H1 (cell line): Measurements from ENCODE around the gene GABBR1. TPM values are rescaled to one million over a fixed set of nuclear protein-coding genes. Genes with fewer than 3 reads are reported as not detected.

Experiments used
- CTCF ChIA-PET: fragments of 300-600 bp; sonication (Branson Sonifier 250); formaldehyde crosslinking; loops from one replicate; lab custom pipeline; 2021; ENCODE audit not compliant: partially characterized antibody; lab: Charles Lee
- POLR2A ChIA-PET: fragments of 300-600 bp; sonication (Branson Sonifier 250); formaldehyde crosslinking; loops from one replicate; lab custom pipeline; 2021; ENCODE audit warnings: inconsistent platforms; ENCODE audit not compliant: partially characterized antibody; lab: Charles Lee
- DNase-seq, 2 experiments: peaks; one replicate each; pipeline versions ENCODE4 v3.0.0 to v3.0.0-alpha.2; 2010 to 2022; ENCODE audit warnings: low spot score in 2 of 2, low read depth in 1 of 2, mixed read lengths in 1 of 2
- FAIRE-seq: peaks from 2 replicates; lab custom pipeline; 2011; peaks lifted over from hg19 to GRCh38; lab: Jason Lieb, UNC
- H2AFZ ChIP-seq: 2 replicates; pipeline ENCODE4 v1.8.1; 2012; ENCODE audit warnings: low read length, inconsistent platforms
- H2AK5ac ChIP-seq: 2 replicates; pipeline ENCODE4 v1.6.1; 2013; ENCODE audit warnings: low read depth, low read length
- H2BK120ac ChIP-seq: replicated peaks from 2 replicates; pipeline ENCODE3; 2013; ENCODE audit warnings: low read depth, low read length, inconsistent platforms
- H2BK12ac ChIP-seq: 2 replicates; pipeline ENCODE4 v1.6.1; 2013; ENCODE audit warnings: low read depth, low read length
- H2BK15ac ChIP-seq: 2 replicates; pipeline ENCODE4 v1.6.1; 2013; ENCODE audit warnings: low read length
- H2BK20ac ChIP-seq: 2 replicates; pipeline ENCODE4 v1.6.1; 2013; ENCODE audit warnings: low read length
- H2BK5ac ChIP-seq: 2 replicates; pipeline ENCODE4 v1.6.1; 2013; ENCODE audit warnings: low read depth, low read length
- H3K14ac ChIP-seq: 2 replicates; pipeline ENCODE4 v1.6.1; 2013; ENCODE audit warnings: inconsistent platforms; ENCODE audit not compliant: insufficient read length
- H3K18ac ChIP-seq: 2 replicates; pipeline ENCODE4 v1.6.1; 2013; ENCODE audit warnings: low read length; ENCODE audit errors: extremely low read depth
- H3K23ac ChIP-seq: 2 replicates; pipeline ENCODE4 v1.6.1; 2013; ENCODE audit warnings: inconsistent platforms; ENCODE audit not compliant: insufficient read length
- H3K23me2 ChIP-seq: 2 replicates; pipeline ENCODE4 v1.6.1; 2013; ENCODE audit warnings: low read depth, low read length
- H3K27ac ChIP-seq: 2 replicates; pipeline ENCODE4 v1.6.1; 2011; ENCODE audit warnings: low read depth, low read length, inconsistent platforms
- H3K27me3 ChIP-seq, 4 experiments: replicated peaks in 1 of 4; 1 replicate in 1 of 4; 2 replicates in 3 of 4; pipeline versions ENCODE4 v1.6.1 to v1.8.1; 2011 to 2013; ENCODE audit warnings: low read length in 3 of 4, mild to moderate bottlenecking in 3 of 4, inconsistent platforms in 2 of 4, mixed read lengths in 2 of 4, moderate library complexity in 1 of 4; ENCODE audit not compliant: control insufficient read depth in 3 of 4, insufficient read depth in 3 of 4; ENCODE audit errors: extremely low read depth in 1 of 4
- H3K36me3 ChIP-seq, 4 experiments: 2 replicates each; pipeline versions ENCODE4 v1.6.1 to v1.8.1; 2011 to 2013; ENCODE audit warnings: mild to moderate bottlenecking in 4 of 4, low read length in 3 of 4, moderate library complexity in 2 of 4, control low read depth in 1 of 4, inconsistent platforms in 1 of 4; ENCODE audit not compliant: insufficient read depth in 4 of 4, control insufficient read depth in 2 of 4
- H3K4ac ChIP-seq: replicated peaks from 2 replicates; pipeline ENCODE3; 2013; ENCODE audit warnings: low read length, low read depth, mixed read lengths, inconsistent platforms; ENCODE audit not compliant: insufficient read length
- H3K4me1 ChIP-seq, 4 experiments: replicated peaks in 1 of 4; 1 replicate in 1 of 4; 2 replicates in 3 of 4; pipeline versions ENCODE4 v1.6.1 to v1.8.1; 2011 to 2013; ENCODE audit warnings: low read length in 3 of 4, inconsistent platforms in 2 of 4, mixed read lengths in 1 of 4; ENCODE audit not compliant: insufficient read depth in 4 of 4, control insufficient read depth in 3 of 4
- H3K4me2 ChIP-seq, 2 experiments: 2 replicates each; pipeline versions ENCODE4 v1.6.1 to v1.8.1; 2011 to 2013; ENCODE audit warnings: low read depth in 2 of 2, low read length in 2 of 2, control low read depth in 1 of 2, inconsistent platforms in 1 of 2, mild to moderate bottlenecking in 1 of 2; ENCODE audit not compliant: insufficient read depth in 1 of 2
- H3K4me3 ChIP-seq, 4 experiments: fragments of 200-600, 300-600 bp in 1 of 4; sonication (generic), shearing (Covaris generic), sonication (Bioruptor Twin) in 1 of 4; 2 replicates each; pipeline versions ENCODE4 v1.5.1 to v1.8.1; 2011 to 2016; ENCODE audit warnings: low read length in 4 of 4, low read depth in 3 of 4, control low read depth in 2 of 4, inconsistent platforms in 2 of 4, mild to moderate bottlenecking in 2 of 4, mixed read lengths in 1 of 4, moderate library complexity in 1 of 4; ENCODE audit not compliant: insufficient read depth in 2 of 4; ENCODE audit errors: extremely low read depth in 1 of 4
- H3K56ac ChIP-seq: replicated peaks from 2 replicates; pipeline ENCODE3; 2013; ENCODE audit warnings: low read depth, mild to moderate bottlenecking, mixed read lengths, low read length, inconsistent platforms; ENCODE audit not compliant: insufficient read length
- H3K79me1 ChIP-seq: 2 replicates; pipeline ENCODE4 v1.6.1; 2013; ENCODE audit warnings: low read depth, low read length, control low read depth
- H3K79me2 ChIP-seq, 2 experiments: 2 replicates each; pipeline versions ENCODE4 v1.6.1 to v1.8.1; 2012 to 2013; ENCODE audit warnings: low read length in 2 of 2, mild to moderate bottlenecking in 2 of 2, inconsistent platforms in 1 of 2; ENCODE audit not compliant: insufficient read depth in 2 of 2, control insufficient read depth in 1 of 2
- H3K9ac ChIP-seq, 4 experiments: replicated peaks in 1 of 4; 1 replicate in 1 of 4; 2 replicates in 3 of 4; pipeline versions ENCODE4 v1.6.1 to v1.8.1; 2011 to 2013; ENCODE audit warnings: low read depth in 3 of 4, low read length in 3 of 4, control low read depth in 2 of 4, mild to moderate bottlenecking in 2 of 4, moderate library complexity in 2 of 4, inconsistent platforms in 1 of 4; ENCODE audit errors: extremely low read depth in 1 of 4
- H3K9me3 ChIP-seq, 2 experiments: 2 replicates each; pipeline versions ENCODE4 v1.6.1 to v1.8.1; 2012 to 2013; ENCODE audit warnings: mild to moderate bottlenecking in 2 of 2, moderate library complexity in 2 of 2, control low read depth in 1 of 2, inconsistent platforms in 1 of 2, low read depth in 1 of 2, low read length in 1 of 2, mixed read lengths in 1 of 2; ENCODE audit not compliant: insufficient read depth in 2 of 2
- H4K20me1 ChIP-seq, 2 experiments: replicated peaks in 1 of 2; 2 replicates each; pipeline versions ENCODE3 to v1.8.1; 2011 to 2013; ENCODE audit warnings: inconsistent platforms in 2 of 2, low read length in 2 of 2, mild to moderate bottlenecking in 1 of 2; ENCODE audit not compliant: insufficient read depth in 2 of 2, control insufficient read depth in 1 of 2
- H4K5ac ChIP-seq: 2 replicates; pipeline ENCODE4 v1.6.1; 2013; ENCODE audit warnings: low read length, low read depth, mixed read lengths, inconsistent platforms; ENCODE audit not compliant: insufficient read length
- H4K8ac ChIP-seq: 2 replicates; pipeline ENCODE4 v1.8.0; 2013; ENCODE audit warnings: mild to moderate bottlenecking, moderate library complexity, low read length, inconsistent platforms; ENCODE audit not compliant: insufficient read depth; ENCODE audit errors: extremely low read depth
- H4K91ac ChIP-seq: replicated peaks from 2 replicates; pipeline ENCODE3; 2013; ENCODE audit warnings: low read length, mixed read lengths, inconsistent platforms; ENCODE audit not compliant: insufficient read length
- CBX5 ChIP-seq: fragments of 300-800, 300-1000 bp; sonication (generic); IDR thresholded peaks from 2 replicates; pipeline ENCODE4 v1.7.1; 2016; ENCODE audit warnings: antibody characterized with exemption, low read length, low read depth
- JUND ChIP-seq: IDR thresholded peaks from 2 replicates; pipeline ENCODE4 v1.6.1; 2011; ENCODE audit warnings: mild to moderate bottlenecking, improper control_type of control experiment, low read length
- NRF1 ChIP-seq: IDR thresholded peaks from 2 replicates; pipeline ENCODE4 v1.6.1; 2011; ENCODE audit warnings: mild to moderate bottlenecking, low read depth, low read length, improper control_type of control experiment
- RAD21 ChIP-seq, 2 experiments: IDR thresholded peaks in 1 of 2; conservative IDR thresholded peaks in 1 of 2; 2 replicates each; pipeline ENCODE4 v1.6.1; 2011; ENCODE audit warnings: low read depth in 2 of 2, low read length in 2 of 2, improper control_type of control experiment in 1 of 2, inconsistent platforms in 1 of 2, mild to moderate bottlenecking in 1 of 2, moderate library complexity in 1 of 2
- SIX5 ChIP-seq: IDR thresholded peaks from 2 replicates; pipeline ENCODE4 v1.6.1; 2011; ENCODE audit warnings: mild to moderate bottlenecking, low read depth, low read length
- TAF7 ChIP-seq: optimal IDR thresholded peaks from 2 replicates; pipeline ENCODE3; 2011; ENCODE audit warnings: low read depth, mild to moderate bottlenecking, inconsistent platforms, low read length, moderate library complexity, borderline replicate concordance
- WGBS, 2 experiments: shearing (Covaris generic) in 1 of 2; methylation state at CpG; one replicate each; pipeline versions ENCODE4 v1.1.6 to v1.1.7; 2013 to 2015; ENCODE audit warnings: low lambda C conversion rate in 2 of 2, mixed read lengths in 2 of 2, inconsistent platforms in 1 of 2, low coverage in 1 of 2, missing lambda C conversion rate in 1 of 2; ENCODE audit not compliant: insufficient replicate concordance in 2 of 2, insufficient coverage in 1 of 2, insufficient read length in 1 of 2; ENCODE audit errors: extremely low coverage in 1 of 2, missing lambda C conversion rate in 1 of 2; 5-methylcytosine and 5-hydroxymethylcytosine counted together
- polyA plus RNA-seq, 7 experiments: library from polyadenylated mRNA; depleted of rRNA in 3 of 7; stranded (reverse) in 5 of 7; unstranded in 2 of 7; fragments of >200 nt in 5 of 7; fragments of 200-250 nt in 2 of 7; gene quantifications; 1 replicate in 5 of 7; 2 replicates in 1 of 7; 4 replicates in 1 of 7; pipeline versions ENCODE4 v1.2.1 to v1.2.3, GENCODE V29; 2011 to 2013; ENCODE audit warnings: missing spikeins in 2 of 7, mixed read lengths in 2 of 7
- total RNA-seq: library from RNA; stranded (reverse); fragmentation: NEBNext Ultra II Directional; extraction: Animal tissue kit (Norgen Biotek cat#: 25700); gene quantifications from 2 replicates; pipeline ENCODE4 v1.2.1, GENCODE V29; 2021
- TF ChIP-seq, protein P1 (sequence below): IDR thresholded peaks from 2 replicates; pipeline ENCODE4 v1.6.1; 2012; ENCODE audit warnings: inconsistent platforms

The GABBR1 gene
- total and polyA plus RNA-seq, 2 of the 8 experiments (the other 6 are each of a cell fraction or from before 2014, with no cell fraction given), result 75.9 to 78.3 TPM

DNA sequence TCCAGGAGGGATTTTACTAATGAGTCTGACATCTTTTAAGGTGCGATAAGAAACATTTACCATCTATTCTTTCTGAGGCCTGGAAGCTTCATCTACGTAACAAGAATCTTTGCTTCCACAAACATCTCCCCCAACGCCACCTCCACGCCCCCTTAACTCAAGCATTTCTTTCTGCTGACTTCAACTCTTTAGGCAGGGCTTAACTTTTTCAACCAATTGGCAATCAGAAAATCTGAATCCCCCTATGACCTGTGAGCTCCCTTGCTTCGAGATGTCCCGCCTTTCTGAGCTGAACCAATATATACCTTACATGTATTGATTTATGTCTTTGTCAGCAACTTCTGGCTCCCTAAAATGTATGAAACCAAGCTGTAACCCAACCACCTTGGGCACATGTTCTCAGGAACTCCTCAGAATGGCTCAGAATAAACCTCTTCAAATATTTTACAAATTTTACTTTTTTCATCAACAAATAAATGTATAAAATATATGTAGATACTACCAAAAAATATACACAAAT is 36.5 kb downstream of the GABBR1 start:
- H2AK5ac ChIP-seq, result no peak overlapping the region
- CTCF ChIA-PET, result interaction anchor here (1.3 to 3.4 kb wide), 5 partner anchors 8 to 182 kb away, joined by 3 to 23 read pairs (median 4); partner anchors contain the start of gene OR12D1
- no peak overlapping the region for H3K4me3 ChIP-seq
- H2BK20ac ChIP-seq, result no peak overlapping the region
- H3K23ac ChIP-seq, result no peak overlapping the region
- no peak overlapping the region for H2BK12ac ChIP-seq
- no peak overlapping the region for H3K14ac ChIP-seq
- no peak overlapping the region for H4K5ac ChIP-seq
- no peak overlapping the region for H4K8ac ChIP-seq
- no peaks in the 10 kb centered on the region for H3K9me3 ChIP-seq
- peaks cover 9 to 26% (median 13%) of the 10 kb centered on the region in 4 experiments for H3K36me3 ChIP-seq
- no peak overlapping the region for H2AFZ ChIP-seq
- POLR2A ChIA-PET, result interaction anchor here (1.6 to 5.0 kb wide), 9 partner anchors 8 to 102 kb away, joined by 5 to 33 read pairs (median 20); partner anchors contain the start of genes GABBR1 and OR2H2
- DNase-seq, result peak in 1 of 2 experiments; percentile 25
- peaks cover 0 to 2% of the 10 kb centered on the region in 2 experiments for H4K20me1 ChIP-seq
- no peaks in the 10 kb centered on the region for H3K23me2 ChIP-seq
- H4K91ac ChIP-seq, result no peak overlapping the region
- TF ChIP-seq, protein P1, sequence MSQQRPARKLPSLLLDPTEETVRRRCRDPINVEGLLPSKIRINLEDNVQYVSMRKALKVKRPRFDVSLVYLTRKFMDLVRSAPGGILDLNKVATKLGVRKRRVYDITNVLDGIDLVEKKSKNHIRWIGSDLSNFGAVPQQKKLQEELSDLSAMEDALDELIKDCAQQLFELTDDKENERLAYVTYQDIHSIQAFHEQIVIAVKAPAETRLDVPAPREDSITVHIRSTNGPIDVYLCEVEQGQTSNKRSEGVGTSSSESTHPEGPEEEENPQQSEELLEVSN, result 0 out of 2 replicates have a peak, but pooled peaks have one; percentile 18
- TF ChIP-seq JUND (no peak), CBX5 (no peak), NRF1 (no peak), SIX5 (no peak), TAF7 (no peak), RAD21 (IDR thresholded peaks at IDR 0.05 in 1 of 2, conservative IDR thresholded peaks at IDR 0.05 in 1 of 2; ENCODE audit: low read depth in 2 of 2, low read length in 2 of 2) (no peak)
- no peaks in the 10 kb centered on the region for H3K79me2 ChIP-seq
- no peak overlapping the region for H3K4me2 ChIP-seq
- no peak overlapping the region for H3K27ac ChIP-seq
- no peaks in the 10 kb centered on the region for H3K27me3 ChIP-seq
- no peak overlapping the region for H3K18ac ChIP-seq
- H3K56ac ChIP-seq, result no peak overlapping the region
- H3K9ac ChIP-seq, result no peak overlapping the region
- 84% methylated on average over 6 of the region's 6 CpGs; no CpG with 5 or more reads in 1 of the 2 experiments for WGBS, 2 experiments
- H2BK120ac ChIP-seq, result no peak overlapping the region
- H2BK5ac ChIP-seq, result no peak overlapping the region
- H2BK15ac ChIP-seq, result no peak overlapping the region
- H3K4me1 ChIP-seq, result no peaks in the 10 kb centered on the region; a peak in 2 of 7 replicates
- H3K79me1 ChIP-seq, result no peaks in the 10 kb centered on the region
- no peak for FAIRE-seq
- no peak overlapping the region for H3K4ac ChIP-seq
